K562 (cell line): ENCODE results near the gene EPS8L1. TPM values are rescaled to one million over a fixed set of nuclear protein-coding genes. Genes with fewer than 3 reads are reported as not detected.

Source experiments
- CBX1 ChIP-seq: sonication (generic); IDR thresholded peaks from 2 replicates; pipeline ENCODE4 v1.6.1; 2016; ENCODE audit warnings: antibody characterized with exemption, low read depth, mild to moderate bottlenecking
- MYC ChIP-seq, 2 experiments: fragments of 250-450 bp in 1 of 2; sonication (Bioruptor Pico) in 1 of 2; IDR thresholded peaks; 2 replicates each; pipeline versions ENCODE4 v1.5.1 to v1.6.1; 2012 to 2021; ENCODE audit warnings: low read depth in 2 of 2, borderline replicate concordance in 1 of 2, improper control_type of control experiment in 1 of 2, low read length in 1 of 2, mild to moderate bottlenecking in 1 of 2, moderate library complexity in 1 of 2
- NFE2 ChIP-seq: IDR thresholded peaks from 2 replicates; pipeline ENCODE4 v1.6.1; 2014; ENCODE audit warnings: antibody characterized with exemption, low read depth
- NRF1 ChIP-seq, 2 experiments: fragments of 450-650 bp; IDR thresholded peaks in 1 of 2; conservative IDR thresholded peaks in 1 of 2; 2 replicates each; pipeline ENCODE4 v1.6.1; 2014; ENCODE audit warnings: mild to moderate bottlenecking in 2 of 2
- TSC22D4 ChIP-seq: fragments of 450-650 bp; IDR thresholded peaks from 2 replicates; pipeline ENCODE4 v1.6.1; 2016; ENCODE audit warnings: missing genetic modification characterization, missing biosample characterization, control low read depth
- ZFX ChIP-seq: sonication (generic); formaldehyde crosslinking; IDR thresholded peaks from 2 replicates; pipeline ENCODE4 v1.8.0; 2022; ENCODE audit warnings: mild to moderate bottlenecking, missing genetic modification reagents, moderate library complexity
- ZNF263 ChIP-seq: sonication (generic); formaldehyde crosslinking; IDR thresholded peaks from 2 replicates; pipeline ENCODE4 v1.8.0; 2022; ENCODE audit warnings: mild to moderate bottlenecking, missing genetic modification reagents, borderline replicate concordance
- ZNF589 ChIP-seq: fragments of 200-800 bp; sonication (Bioruptor generic); IDR thresholded peaks from 2 replicates; pipeline ENCODE4 v1.6.1; 2016; ENCODE audit warnings: low read depth, missing genetic modification characterization, missing compliant biosample characterization
- ZNF830 ChIP-seq: fragments of 250-450 bp; sonication (Bioruptor Pico); IDR thresholded peaks from 2 replicates; pipeline ENCODE4 v1.5.0; 2021; ENCODE audit warnings: mild to moderate bottlenecking
- polyA plus RNA-seq, 8 experiments: library from polyadenylated mRNA; depleted of rRNA in 4 of 8; stranded (reverse) in 5 of 8; unstranded in 3 of 8; fragments of >200 nt; fragmentation: Nextera tagmentation in 2 of 8; fragmentation: Illumina TruSeq in 1 of 8; extraction: Ambion mirVana in 2 of 8; extraction: Trizol in 1 of 8; gene quantifications; 2 replicates each; pipeline versions ENCODE4 v1.2.1 to v1.2.3, GENCODE V29; 2011 to 2014; ENCODE audit warnings: inconsistent platforms in 1 of 8, missing spikeins in 1 of 8
- total RNA-seq, 7 experiments: library from RNA; depleted of rRNA in 6 of 7; stranded (reverse); fragments of >200 nt in 6 of 7; fragmentation: Illumina TruSeq in 2 of 7; extraction: Trizol in 2 of 7; gene quantifications; 2 replicates each; pipeline versions ENCODE4 v1.2.1 to v1.2.3, GENCODE V29; 2011 to 2021; ENCODE audit warnings: low replicate concordance in 1 of 7
- TF ChIP-seq, protein P1 (sequence below): sonication (generic); formaldehyde crosslinking; IDR thresholded peaks from 2 replicates; pipeline ENCODE4 v1.8.0; 2022; ENCODE audit warnings: mild to moderate bottlenecking, missing genetic modification reagents
- TF ChIP-seq, protein P2 (sequence below): fragments of 450-650 bp; IDR thresholded peaks from 2 replicates; pipeline ENCODE4 v1.6.1; 2018; ENCODE audit not compliant: partially characterized antibody

The EPS8L1 gene
- total and polyA plus RNA-seq, 9 of the 15 experiments (the other 6 are each of a cell fraction or from before 2014, with no cell fraction given): 0.35 to 22.1 (median 11.9) TPM

DNA sequence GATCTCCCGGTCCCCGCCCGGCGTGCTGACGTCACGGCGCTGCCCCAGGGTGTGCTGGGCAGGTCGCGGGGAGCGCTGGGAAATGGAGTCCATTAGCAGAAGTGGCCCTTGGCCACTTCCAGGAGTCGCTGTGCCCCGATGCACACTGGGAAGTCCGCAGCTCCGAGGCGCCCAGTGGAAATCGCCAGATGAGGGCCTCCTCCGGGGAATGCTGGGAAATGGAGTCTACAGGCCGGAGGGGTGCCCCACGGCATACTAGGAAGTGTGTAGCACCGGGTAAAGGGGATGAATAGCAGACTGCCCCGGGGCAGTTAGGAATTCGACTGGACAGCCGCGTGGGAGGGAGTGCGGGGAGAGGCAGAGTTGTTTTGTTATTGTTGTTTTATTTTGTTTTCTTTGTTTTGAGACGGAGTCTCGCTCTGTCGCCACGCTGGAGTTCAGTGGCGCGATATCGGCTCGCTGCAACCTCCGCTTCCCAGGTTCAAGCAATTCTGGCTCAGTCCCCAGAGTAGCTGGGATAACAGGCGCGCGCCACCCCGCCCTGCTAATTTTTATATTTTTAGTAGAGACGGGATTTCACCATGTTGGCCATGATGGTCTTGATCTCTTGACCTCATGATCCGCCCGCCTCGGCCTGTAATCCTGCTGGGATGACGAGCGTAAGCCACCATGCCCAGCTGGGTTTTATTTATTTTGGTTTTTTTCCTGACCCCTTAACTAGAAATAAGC is 42.2 kb downstream of the EPS8L1 start (continued):
- TF ChIP-seq, protein P1, sequence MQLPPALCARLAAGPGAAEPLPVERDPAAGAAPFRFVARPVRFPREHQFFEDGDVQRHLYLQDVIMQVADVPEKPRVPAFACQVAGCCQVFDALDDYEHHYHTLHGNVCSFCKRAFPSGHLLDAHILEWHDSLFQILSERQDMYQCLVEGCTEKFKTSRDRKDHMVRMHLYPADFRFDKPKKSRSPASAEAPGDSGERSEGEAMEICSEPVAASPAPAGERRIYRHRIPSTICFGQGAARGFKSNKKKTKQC (CRISPR knock-in tag): 0 out of 2 replicates have a peak, but pooled peaks have one; percentile 31
- TF ChIP-seq ZNF263 (peak; percentile 8; the same call in 1 of the 2 replicates), CBX1 (0 out of 2 replicates have a peak, but pooled peaks have one; percentile 26), ZNF830 (CRISPR knock-in tag) (no peak), ZNF589 (CRISPR knock-in tag) (peak; percentile 75; the same call in 1 of the 2 replicates), TSC22D4 (tag) (no peak), MYC (IDR thresholded peaks at IDR 0.05; ENCODE audit: low read depth, low read length) (peak; percentile 67), MYC (CRISPR knock-in tag; IDR thresholded peaks at IDR 0.05; ENCODE audit: borderline replicate concordance, low read depth) (peak; percentile 55; the same call in 1 of the 2 replicates), NFE2 (peak; percentile 54), ZFX (peak; percentile 86), NRF1 (conservative IDR thresholded peaks at IDR 0.05 in 1 of 2, IDR thresholded peaks at IDR 0.05 in 1 of 2) (peak; percentile 61 to 72)
- TF ChIP-seq, protein P2, sequence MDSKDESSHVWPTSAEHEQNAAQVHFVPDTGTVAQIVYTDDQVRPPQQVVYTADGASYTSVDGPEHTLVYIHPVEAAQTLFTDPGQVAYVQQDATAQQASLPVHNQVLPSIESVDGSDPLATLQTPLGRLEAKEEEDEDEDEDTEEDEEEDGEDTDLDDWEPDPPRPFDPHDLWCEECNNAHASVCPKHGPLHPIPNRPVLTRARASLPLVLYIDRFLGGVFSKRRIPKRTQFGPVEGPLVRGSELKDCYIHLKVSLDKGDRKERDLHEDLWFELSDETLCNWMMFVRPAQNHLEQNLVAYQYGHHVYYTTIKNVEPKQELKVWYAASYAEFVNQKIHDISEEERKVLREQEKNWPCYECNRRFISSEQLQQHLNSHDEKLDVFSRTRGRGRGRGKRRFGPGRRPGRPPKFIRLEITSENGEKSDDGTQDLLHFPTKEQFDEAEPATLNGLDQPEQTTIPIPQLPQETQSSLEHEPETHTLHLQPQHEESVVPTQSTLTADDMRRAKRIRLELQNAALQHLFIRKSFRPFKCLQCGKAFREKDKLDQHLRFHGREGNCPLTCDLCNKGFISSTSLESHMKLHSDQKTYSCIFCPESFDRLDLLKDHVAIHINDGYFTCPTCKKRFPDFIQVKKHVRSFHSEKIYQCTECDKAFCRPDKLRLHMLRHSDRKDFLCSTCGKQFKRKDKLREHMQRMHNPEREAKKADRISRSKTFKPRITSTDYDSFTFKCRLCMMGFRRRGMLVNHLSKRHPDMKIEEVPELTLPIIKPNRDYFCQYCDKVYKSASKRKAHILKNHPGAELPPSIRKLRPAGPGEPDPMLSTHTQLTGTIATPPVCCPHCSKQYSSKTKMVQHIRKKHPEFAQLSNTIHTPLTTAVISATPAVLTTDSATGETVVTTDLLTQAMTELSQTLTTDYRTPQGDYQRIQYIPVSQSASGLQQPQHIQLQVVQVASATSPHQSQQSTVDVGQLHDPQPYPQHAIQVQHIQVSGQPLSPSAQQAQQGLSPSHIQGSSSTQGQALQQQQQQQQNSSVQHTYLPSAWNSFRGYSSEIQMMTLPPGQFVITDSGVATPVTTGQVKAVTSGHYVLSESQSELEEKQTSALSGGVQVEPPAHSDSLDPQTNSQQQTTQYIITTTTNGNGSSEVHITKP: peak; percentile 47
